Activated T-helper 1 cell treated with anti-CD3 and anti-CD28 coated beads, Interleukin-12 subunit alpha, Interleukin-12 subunit beta, Interleukin-2, Interleukin-4 antibody, amounts not matched to agents 30 ng/mL and 10 ng/mL and 1 ng/mL, durations not matched to agents 14 hours and 24 hours and 36 hours (primary cell): Measurements from ENCODE around the gene CDH4. TPM values are rescaled to one million over a fixed set of nuclear protein-coding genes. Genes with fewer than 3 reads are reported as not detected.

Experiments
- DNase-seq: peaks from one replicate; pipeline ENCODE4 v3.0.0; 2021; ENCODE audit warnings: low spot score
- H3K27ac Mint-ChIP-seq: one replicate; pipeline ENCODE4 v1.8.0; 2021; ENCODE audit warnings: mild to moderate bottlenecking, mixed read lengths
- H3K27me3 Mint-ChIP-seq: one replicate; pipeline ENCODE4 v1.8.0; 2022; ENCODE audit warnings: mild to moderate bottlenecking, moderate library complexity, mixed read lengths; ENCODE audit not compliant: insufficient read depth
- H3K36me3 Mint-ChIP-seq: one replicate; pipeline ENCODE4 v1.8.0; 2021; ENCODE audit warnings: low read depth, mixed read lengths
- H3K4me1 Mint-ChIP-seq: one replicate; pipeline ENCODE4 v1.8.0; 2021; ENCODE audit warnings: low read depth, mixed read lengths
- H3K4me3 Mint-ChIP-seq: one replicate; pipeline ENCODE4 v1.8.0; 2021; ENCODE audit warnings: mild to moderate bottlenecking, moderate library complexity, mixed read lengths
- H3K9me3 Mint-ChIP-seq: one replicate; pipeline ENCODE4 v1.8.0; 2021; ENCODE audit warnings: mixed read lengths
- intact Hi-C: fragments of 100-400 bp; cut with micrococcal nuclease; formaldehyde crosslinking; loops from one replicate; pipeline ENCODE4 v1.15.1; 2024
- total RNA-seq: library from RNA; stranded (reverse); gene quantifications from 2 replicates; pipeline ENCODE4 v1.2.3, GENCODE V29; 2022

CDH4 gene
- total RNA-seq, 1 donor from 2014 or later, result not detected

DNA sequence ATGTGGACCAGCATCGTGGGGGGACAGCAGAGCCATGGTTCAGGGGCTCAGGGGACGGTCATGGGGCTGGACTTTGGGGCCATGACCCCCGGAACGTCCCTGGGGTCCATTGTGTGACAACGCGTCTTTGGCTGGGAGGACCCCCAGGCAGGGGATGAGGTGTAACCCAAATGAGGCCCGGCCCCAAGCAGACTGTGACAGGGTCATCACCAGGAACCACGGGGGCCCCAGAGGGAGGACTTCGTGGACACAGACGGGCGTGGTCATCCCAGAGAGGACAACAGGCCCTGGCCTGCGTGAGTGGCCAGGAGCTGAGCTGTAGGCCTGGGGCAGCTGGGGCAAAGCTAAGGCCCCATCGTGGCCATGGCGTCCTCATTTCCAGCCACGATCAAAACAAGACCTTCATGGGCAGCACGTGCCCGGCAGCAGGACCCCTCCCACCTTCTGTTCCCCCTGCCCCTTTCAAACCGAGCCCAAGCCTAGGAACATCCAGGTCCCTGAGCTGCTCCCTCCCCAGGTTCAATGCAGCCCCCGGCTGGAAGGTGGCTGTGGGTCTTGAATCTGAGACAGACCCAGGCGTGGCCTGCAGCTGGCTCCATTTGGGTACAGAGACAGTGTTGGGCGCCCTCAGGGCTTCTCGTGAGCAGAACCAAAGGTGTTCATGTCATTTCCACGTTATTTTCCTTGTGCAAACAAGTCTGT is 625.9 kb downstream of the CDH4 start:
- intact Hi-C loops, result no loop called here
- H3K27ac Mint-ChIP-seq, result no peak overlapping the region
- no peak for DNase-seq
- no peak overlapping the region for H3K4me3 Mint-ChIP-seq
- H3K27me3 Mint-ChIP-seq, result no peaks in the 10 kb centered on the region
- no peaks in the 10 kb centered on the region for H3K9me3 Mint-ChIP-seq
- H3K4me1 Mint-ChIP-seq, result no peaks in the 10 kb centered on the region
- no peaks in the 10 kb centered on the region for H3K36me3 Mint-ChIP-seq

DNA sequence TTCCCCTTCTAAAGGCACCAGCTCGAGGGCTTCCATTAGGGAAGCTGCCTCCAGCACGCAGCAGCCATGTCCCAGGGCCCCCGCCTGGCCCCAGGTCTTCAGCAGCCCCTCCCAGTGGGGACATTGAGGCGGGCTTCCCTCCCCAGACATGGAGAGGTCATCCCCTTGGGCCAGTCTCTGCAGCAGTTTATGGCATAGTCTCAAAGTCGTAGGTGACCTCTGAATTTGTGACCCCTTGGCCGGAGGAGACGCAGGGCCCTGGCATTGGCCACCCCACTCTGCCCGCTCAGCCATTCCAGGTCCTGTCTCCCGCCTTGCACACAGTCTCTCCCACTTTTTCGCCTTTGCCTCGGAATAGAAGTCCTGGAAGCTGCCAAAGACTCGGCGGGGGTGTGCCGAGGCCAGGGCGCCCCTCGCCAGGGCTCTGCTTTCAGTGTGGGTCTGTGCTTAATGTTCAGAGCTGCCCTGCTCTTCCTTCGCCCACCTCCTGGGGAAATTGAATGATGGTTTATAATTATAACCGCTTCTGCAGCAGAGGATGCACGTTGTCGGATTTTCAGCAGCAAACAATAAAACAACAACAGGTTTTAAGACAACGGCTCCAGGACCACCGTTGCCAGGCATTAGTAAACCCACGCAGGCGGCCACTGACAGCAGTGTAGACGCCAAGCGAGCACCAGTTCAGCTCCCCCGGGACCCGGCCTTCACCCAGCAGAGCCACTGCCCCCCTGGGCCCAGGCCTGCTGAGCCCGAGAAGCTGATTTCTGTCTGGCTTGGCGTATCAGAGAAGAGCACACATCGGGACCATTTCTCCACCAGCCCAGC is 626.6 kb downstream of the CDH4 start:
- no peak overlapping the region for H3K4me3 Mint-ChIP-seq
- no peaks in the 10 kb centered on the region for H3K27me3 Mint-ChIP-seq
- no peaks in the 10 kb centered on the region for H3K4me1 Mint-ChIP-seq
- no peaks in the 10 kb centered on the region for H3K36me3 Mint-ChIP-seq
- intact Hi-C loops, result no loop called here
- H3K9me3 Mint-ChIP-seq, result no peaks in the 10 kb centered on the region
- no peak overlapping the region for H3K27ac Mint-ChIP-seq
- no peak for DNase-seq

DNA sequence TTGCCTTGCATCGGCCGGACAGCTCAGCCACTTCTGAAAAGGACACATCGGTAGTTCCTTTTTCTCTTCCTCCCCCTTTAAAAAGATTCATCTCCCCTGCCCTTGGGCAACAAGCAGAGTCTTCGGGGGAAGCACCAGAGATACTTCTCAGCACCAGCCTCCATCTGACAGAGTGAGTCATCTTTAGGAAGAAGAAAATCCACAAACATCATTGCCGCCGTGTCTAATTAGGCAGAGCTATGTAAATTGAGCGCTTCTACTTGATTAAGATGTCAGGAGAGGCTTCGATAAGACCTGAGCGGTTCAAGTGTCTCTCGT is 627.2 kb downstream of the CDH4 start:
- no peak overlapping the region for H3K27ac Mint-ChIP-seq

DNA sequence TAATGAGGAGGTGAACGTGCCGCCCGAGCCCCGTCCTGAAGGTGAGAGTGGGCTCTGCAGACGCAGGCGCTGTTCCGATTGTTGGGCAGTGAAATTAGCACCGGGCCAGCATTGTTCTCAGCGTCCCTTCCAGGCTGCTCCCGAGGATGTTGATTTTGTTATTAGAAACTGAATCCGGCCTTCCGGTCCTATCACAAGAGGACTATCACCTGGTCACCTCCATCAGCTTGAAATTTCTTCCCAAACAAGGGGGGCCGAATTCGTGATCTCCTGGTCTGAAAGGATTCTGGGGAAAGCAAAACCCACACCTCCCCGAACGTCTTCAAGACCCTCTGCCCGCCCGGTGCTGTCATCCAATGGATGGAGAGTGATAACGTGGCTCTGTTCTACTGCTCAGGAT is 627.6 kb downstream of the CDH4 start:
- Mint-ChIP-seq H3K36me3 (no peaks in the 10 kb centered on the region), H3K4me1 (no peaks in the 10 kb centered on the region), H3K27ac (no peak overlapping the region), H3K9me3 (no peaks in the 10 kb centered on the region), H3K4me3 (no peak overlapping the region), H3K27me3 (no peaks in the 10 kb centered on the region)
- intact Hi-C loops, result no loop called here
- no peak for DNase-seq

More for the DNA sequence above, 627.2 kb downstream of the CDH4 start:
- DNase-seq, result no peak
- Mint-ChIP-seq H3K4me1 (no peaks in the 10 kb centered on the region), H3K36me3 (no peaks in the 10 kb centered on the region), H3K4me3 (no peak overlapping the region), H3K27me3 (no peaks in the 10 kb centered on the region), H3K9me3 (no peaks in the 10 kb centered on the region)
- intact Hi-C loops, result no loop called here

DNA sequence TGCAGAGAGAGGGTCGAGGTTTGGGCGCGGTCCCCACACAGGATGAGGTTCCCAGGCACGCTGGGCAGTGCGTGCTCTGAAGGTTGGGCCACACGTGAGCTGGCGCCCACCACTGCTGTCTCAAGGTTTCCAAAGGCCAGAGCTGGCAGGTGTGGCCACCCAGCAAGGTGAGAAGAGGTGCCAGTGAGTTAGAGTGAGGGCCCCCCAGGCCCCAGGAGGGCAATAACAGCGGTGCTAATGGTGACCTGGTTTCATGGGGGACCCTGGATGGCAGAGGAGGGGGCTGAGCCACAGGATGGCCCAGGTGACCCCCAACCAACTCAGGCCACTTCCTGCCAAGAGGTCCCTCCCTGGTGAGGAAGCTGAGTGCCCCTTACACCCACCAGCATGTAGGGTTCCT is 628.6 kb downstream of the CDH4 start:
- intact Hi-C loops, result no loop called here
- no peak for DNase-seq

DNA sequence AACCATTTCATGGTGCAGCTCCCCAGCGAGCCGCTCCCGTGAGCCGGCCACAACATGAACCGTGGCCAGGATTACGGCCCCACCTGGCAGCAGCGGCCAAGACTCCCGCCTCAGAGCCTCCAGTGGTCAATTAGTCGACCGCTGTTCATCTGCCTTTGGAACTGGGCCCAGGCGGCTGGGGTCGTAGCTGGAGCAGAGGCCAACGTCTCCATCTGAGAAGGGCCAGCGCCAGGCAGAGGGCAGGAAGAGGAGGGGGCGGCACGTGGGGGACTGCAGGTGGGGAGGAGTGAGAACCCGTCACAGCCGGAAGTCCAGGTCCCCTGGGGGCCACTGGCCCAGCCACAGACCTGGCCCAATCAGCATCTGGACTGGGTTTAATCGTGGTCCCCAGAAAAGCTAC is 629.4 kb downstream of the CDH4 start:
- H3K27me3 Mint-ChIP-seq, result peaks cover 4% of the 10 kb centered on the region
- H3K4me1 Mint-ChIP-seq, result no peaks in the 10 kb centered on the region
- intact Hi-C loops, result no loop called here
- H3K27ac Mint-ChIP-seq, result no peak overlapping the region
- no peaks in the 10 kb centered on the region for H3K36me3 Mint-ChIP-seq
- no peaks in the 10 kb centered on the region for H3K9me3 Mint-ChIP-seq
- no peak overlapping the region for H3K4me3 Mint-ChIP-seq
- DNase-seq, result no peak

More for the DNA sequence above, 628.6 kb downstream of the CDH4 start:
- Mint-ChIP-seq H3K36me3 (no peaks in the 10 kb centered on the region), H3K4me1 (no peaks in the 10 kb centered on the region), H3K9me3 (no peaks in the 10 kb centered on the region), H3K27ac (no peak overlapping the region), H3K27me3 (peaks cover 4% of the 10 kb centered on the region), H3K4me3 (no peak overlapping the region)

DNA sequence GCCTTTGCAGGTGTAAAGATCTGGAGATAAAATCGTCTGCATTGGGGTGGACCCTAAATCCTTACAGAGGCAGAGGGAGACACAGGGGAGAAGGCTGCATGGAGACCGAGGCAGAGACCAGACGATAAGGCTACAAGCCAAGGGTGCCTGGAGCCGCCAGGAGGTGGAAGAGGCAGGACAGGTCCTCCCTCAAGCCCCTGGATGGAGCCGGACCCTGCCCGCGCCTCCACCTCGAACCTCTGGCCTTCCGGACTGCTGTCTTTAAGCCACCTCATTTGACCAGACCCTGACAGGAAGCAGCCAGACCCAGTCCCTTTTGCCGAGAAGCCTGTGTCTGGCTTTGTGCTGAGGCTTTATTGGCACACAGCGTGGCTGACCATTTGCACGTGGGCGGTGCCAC is 629.8 kb downstream of the CDH4 start:
- H3K9me3 Mint-ChIP-seq, result no peaks in the 10 kb centered on the region
- H3K4me3 Mint-ChIP-seq, result no peak overlapping the region
- intact Hi-C loops, result no loop called here
- no peak overlapping the region for H3K27ac Mint-ChIP-seq
- no peak for DNase-seq
- H3K27me3 Mint-ChIP-seq, result peaks cover 4% of the 10 kb centered on the region
- H3K4me1 Mint-ChIP-seq, result no peaks in the 10 kb centered on the region
- H3K36me3 Mint-ChIP-seq, result no peaks in the 10 kb centered on the region

DNA sequence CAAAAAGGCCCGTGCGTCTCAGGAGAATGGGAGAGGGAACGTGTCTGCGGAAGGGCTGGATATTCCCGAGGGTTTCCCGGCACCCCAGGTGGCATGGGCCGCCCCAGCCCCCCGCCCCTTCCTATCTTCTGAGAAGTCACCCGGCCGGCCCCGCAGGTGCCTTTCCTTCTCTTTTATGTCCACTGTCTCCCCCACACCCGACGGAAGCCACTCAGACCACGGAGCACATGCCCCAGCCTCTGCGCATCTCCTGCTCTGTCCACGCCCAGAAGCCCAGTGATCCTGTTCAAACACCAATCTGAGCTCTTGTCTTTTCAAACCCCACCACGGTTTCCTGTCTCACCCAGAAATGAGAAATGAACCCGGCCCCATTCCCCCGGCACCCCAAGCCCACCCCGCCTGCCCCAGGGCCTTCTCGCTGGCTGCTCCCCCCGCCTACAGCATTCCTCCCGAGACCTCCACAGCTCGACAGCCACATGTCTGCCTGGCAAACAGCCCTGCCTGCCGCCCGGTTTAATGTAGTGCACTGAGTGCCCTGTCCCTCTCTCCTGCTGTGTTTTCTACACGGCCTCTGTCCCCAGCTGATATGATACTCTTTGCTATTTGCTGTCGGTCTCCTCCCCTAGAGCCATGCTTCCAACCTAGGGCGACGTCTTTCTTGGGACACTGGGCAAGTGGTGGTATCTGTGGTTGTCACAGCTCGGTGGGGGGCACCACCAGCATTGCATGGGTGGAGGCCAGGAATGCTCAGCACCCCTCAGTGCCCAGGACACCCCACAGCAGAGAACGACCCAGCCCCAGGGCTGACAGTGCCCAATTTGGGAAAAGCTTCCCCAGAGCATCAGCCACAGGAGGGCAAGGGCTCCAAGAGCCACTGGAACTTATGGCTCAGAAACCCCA is 630.9 kb downstream of the CDH4 start:
- Mint-ChIP-seq H3K27me3 (peaks cover 4% of the 10 kb centered on the region), H3K27ac (no peak overlapping the region), H3K9me3 (no peaks in the 10 kb centered on the region), H3K4me3 (no peak overlapping the region), H3K36me3 (no peaks in the 10 kb centered on the region), H3K4me1 (no peaks in the 10 kb centered on the region)
- intact Hi-C loops, result no loop called here
- DNase-seq, result no peak

DNA sequence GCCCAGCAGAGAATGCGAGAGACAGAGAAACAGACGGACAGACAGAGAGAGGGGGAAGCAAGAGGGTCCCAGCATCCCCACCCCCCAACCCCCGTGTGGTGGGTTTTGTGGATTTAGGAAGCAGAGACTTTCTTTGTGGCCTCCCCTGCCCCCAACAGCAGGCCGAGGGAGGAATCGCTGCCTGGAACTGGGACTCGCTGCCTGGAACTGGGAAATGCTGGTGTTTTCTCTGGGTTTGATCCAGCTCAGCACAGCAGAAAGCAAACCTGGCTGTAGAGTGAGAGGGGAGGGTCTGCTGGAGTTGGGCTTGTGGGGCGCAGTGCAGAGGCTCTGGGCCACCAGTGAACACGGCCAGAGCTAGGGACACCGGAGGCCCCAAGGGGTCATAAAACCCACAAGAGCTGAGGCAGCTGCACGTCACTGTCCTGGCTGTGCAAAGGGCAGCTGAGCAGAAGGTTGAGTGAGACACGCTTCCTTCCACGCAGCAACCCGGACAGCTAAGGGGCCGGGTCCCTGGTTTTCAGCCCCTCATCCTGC is 631.9 kb downstream of the CDH4 start:
- no peak overlapping the region for H3K27ac Mint-ChIP-seq
- no peaks in the 10 kb centered on the region for H3K36me3 Mint-ChIP-seq
- no peaks in the 10 kb centered on the region for H3K4me1 Mint-ChIP-seq
- intact Hi-C loops, result no loop called here
- H3K27me3 Mint-ChIP-seq, result peaks cover 4% of the 10 kb centered on the region
- H3K9me3 Mint-ChIP-seq, result no peaks in the 10 kb centered on the region
- no peak overlapping the region for H3K4me3 Mint-ChIP-seq
- no peak for DNase-seq

DNA sequence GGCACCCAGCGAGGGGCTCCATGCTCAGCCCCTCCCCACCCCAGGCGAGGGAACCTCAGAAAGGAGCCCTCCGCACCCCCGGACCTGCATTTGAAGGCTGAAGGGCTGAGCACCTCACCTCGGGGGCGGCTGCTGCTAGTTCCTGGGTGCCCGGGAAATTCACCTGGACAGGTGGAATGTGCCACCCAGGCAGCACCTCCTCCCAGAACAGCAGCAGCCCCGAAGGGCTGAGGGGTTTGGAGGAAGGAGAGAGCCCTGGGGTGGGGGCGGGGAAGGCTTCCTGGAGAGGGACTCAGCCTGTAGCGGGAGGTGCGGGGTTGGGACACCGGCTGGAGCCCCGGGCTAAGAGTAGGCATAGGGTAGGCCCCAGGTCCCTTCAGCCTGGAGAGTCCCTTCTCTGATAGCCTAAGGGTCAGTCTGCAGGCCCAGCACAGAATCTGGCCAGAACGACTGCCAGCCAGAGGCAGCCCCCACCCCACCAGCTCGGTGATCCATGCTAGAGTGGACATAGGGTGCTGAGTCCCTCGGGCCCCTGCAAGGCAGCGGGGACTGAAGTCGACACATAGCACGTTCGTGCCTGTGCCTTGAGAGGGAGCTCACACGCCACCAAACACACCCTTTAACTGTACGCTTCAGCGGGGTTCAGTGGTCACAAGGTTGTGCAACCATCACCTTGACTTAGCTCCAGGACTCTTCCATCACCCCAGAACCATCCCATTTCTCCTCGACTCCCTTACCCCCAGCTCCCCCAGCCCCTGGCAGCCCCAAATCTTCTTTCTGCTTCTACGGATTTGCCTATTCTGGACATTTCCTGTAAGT is 632.7 kb downstream of the CDH4 start:
- H3K9me3 Mint-ChIP-seq, result peaks cover 6% of the 10 kb centered on the region
- H3K4me3 Mint-ChIP-seq, result no peak overlapping the region
- peaks cover 4% of the 10 kb centered on the region for H3K27me3 Mint-ChIP-seq
- no peaks in the 10 kb centered on the region for H3K4me1 Mint-ChIP-seq
- intact Hi-C loops, result no loop called here
- H3K27ac Mint-ChIP-seq, result no peak overlapping the region
- no peak for DNase-seq
- no peaks in the 10 kb centered on the region for H3K36me3 Mint-ChIP-seq

DNA sequence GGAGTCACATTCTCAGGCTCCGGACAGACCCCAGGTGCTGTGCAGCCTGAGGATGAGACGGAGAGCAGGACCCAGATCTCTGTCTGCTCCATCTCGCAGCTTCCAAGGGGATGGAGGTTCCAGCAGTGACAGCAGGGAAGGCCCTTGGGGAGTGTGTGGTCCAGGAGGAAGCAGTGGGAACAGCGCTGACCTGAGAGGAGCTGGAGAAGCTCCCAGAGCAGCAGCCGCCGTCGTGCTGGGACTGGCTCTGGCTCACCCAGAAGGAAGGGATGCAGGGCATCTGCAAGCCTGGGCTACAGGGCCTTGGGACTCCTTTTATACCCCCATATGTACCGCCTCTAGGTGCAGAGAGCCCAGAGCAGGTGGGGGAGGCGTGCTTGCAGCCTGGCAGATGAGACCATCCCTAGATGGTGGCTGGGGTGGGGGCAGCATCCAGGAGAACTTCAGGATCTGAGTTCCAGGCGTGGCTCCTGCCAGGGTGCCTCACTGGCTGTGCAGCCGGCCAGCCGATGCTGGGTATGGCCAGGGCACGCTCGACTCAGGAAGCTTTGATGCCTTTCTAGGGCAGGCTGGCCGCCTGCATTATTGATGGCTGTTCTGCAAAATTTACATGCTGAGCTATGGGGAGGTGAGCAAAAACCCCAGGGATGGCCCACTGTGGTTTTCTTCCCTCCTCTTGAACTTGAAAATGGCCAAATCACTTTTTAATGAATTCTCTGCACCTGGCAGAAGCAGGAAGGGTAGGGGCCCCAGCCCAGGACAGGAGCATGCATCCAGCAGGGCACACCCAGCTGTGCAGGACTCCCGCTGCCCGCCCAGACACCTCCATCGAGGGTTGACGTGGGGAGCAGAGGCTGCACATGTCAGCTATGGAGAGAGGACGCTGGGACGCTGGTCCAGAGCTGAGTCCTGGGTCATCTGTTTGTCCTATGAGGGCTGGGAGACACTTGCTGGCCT is 634.0 kb downstream of the CDH4 start:
- no peak overlapping the region for H3K27ac Mint-ChIP-seq
- H3K4me3 Mint-ChIP-seq, result no peak overlapping the region
- no peaks in the 10 kb centered on the region for H3K36me3 Mint-ChIP-seq
- intact Hi-C loops, result no loop called here
- no peak for DNase-seq
- H3K4me1 Mint-ChIP-seq, result no peaks in the 10 kb centered on the region
- peaks cover 4% of the 10 kb centered on the region for H3K27me3 Mint-ChIP-seq
- peaks cover 12% of the 10 kb centered on the region for H3K9me3 Mint-ChIP-seq
